GM19099 (cell line): ENCODE results near the gene PSMA5.

Source experiments
- POLR2A ChIP-seq: IDR thresholded peaks from 3 replicates; pipeline ENCODE4 v1.6.1; 2011; ENCODE audit warnings: low read depth; ENCODE audit not compliant: insufficient read length; ENCODE audit errors: extremely low read depth

The PSMA5 gene

GRCh38 chr1:109356915-109357314, 69.3 kb downstream of the PSMA5 start:
- TF ChIP-seq POLR2A: no peak

- TF ChIP-seq POLR2A: no peak
Measured at GRCh38 chr1:109356505-109356904, 69.7 kb downstream of the PSMA5 start.

- TF ChIP-seq POLR2A: no peak
Measured at GRCh38 chr1:109354929-109355328, 71.3 kb downstream of the PSMA5 start.

- TF ChIP-seq POLR2A: no peak
Measured at GRCh38 chr1:109351457-109351856, 74.8 kb downstream of the PSMA5 start.

GRCh38 chr1:109350655-109351054, 75.6 kb downstream of the PSMA5 start:
- TF ChIP-seq POLR2A: no peak

GRCh38 chr1:109350182-109350581, 76.1 kb downstream of the PSMA5 start:
- TF ChIP-seq POLR2A: no peak
